Right hindlimb (tissue), 1 donor: Measurements from ENCODE around the gene OGA.

ENCODE experiments used
- DNase-seq: peaks from one replicate; pipeline ENCODE4 v3.0.0-alpha.2; 2018

The OGA gene

GRCh38 chr10:101749047-101750016 lies 68.9 kb downstream of the OGA start:
- DNase-seq: no peak

- no peak for DNase-seq
Measured at GRCh38 chr10:101748496-101748895, 69.7 kb downstream of the OGA start.

- DNase-seq: no peak
Measured at GRCh38 chr10:101745074-101745696, 73.1 kb downstream of the OGA start.

DNA sequence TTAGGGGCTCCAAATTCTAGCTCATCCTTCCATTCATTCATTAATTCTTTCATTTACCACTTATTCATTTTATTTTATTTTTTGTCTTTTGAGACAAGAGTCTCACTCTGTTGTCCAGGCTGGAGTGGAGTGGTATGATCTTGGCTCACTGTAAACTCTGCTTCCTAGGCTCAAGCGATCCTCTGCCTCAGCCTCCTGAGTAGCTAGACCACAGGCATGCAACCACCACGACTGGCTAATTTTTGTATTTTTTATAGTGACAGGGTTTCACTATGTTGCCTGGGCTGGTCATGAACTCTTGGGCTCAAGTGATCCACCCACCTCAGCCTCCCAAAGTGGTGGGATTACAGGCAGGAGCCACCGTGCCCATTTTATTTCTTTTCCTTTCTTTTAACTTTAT lies 74.0 kb downstream of the OGA start:
- DNase-seq: no peak

DNA sequence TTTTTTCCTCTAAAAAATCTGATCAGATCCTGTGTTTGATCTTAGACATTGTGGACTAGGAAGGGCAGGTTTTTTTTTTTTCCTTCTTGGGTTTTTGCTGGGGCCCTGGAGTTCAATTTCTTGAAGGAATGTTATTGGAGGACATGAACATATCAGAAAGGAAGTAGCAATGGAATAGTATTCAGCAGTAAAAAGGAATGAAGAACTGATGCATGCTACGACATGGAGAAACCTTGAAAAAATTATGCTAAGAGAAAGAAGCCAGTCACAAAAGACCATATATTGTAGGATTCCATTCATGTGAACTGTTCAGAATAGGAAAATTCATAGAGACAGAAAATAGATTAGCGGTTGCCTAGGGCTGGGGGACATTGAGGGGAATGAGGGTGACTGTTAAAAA lies 76.3 kb downstream of the OGA start:
- DNase-seq: no peak

DNA sequence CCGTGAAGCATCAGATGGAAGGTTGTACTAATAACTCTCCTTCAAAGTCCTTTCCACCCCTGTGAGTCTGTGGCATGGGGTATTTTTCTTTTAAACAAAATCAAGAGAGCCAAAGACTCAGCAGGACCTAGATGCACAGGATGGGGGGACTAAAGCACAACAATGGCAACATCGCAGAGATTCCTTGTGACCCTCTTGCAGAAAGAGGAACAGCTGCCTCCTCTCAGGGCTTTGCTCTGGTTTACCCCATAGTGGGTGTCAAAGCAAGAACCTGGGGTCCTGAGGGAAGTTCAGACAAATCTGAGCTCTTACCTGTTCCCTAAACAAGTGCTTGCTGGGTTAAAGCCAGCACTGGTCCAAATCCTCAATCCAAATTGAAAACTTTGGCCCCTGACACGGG lies 81.6 kb downstream of the OGA start:
- DNase-seq: no peak
